ENCODE data around the gene ATXN2.

DNA sequence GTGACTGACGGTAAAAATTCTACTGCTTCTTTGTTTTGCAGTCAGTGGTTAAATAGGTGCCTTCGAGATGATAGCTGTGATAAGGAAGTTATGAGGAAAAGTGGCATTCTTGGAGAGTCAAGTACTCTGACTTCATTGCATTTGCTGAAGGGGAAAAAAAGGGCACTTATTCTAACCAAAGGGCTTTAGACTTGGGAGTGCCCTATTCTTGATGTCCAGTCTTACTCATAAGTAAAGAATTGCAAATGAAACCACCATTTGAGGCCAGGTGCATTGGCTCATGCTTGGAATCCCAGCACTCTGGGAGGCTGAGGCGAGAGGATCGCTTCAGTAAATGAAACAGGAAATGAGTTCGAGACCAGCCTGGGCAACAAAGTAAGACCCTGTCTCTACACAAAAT lies 46.3 kb upstream of the ATXN2 start:
- TF ChIP-seq, protein P1, sequence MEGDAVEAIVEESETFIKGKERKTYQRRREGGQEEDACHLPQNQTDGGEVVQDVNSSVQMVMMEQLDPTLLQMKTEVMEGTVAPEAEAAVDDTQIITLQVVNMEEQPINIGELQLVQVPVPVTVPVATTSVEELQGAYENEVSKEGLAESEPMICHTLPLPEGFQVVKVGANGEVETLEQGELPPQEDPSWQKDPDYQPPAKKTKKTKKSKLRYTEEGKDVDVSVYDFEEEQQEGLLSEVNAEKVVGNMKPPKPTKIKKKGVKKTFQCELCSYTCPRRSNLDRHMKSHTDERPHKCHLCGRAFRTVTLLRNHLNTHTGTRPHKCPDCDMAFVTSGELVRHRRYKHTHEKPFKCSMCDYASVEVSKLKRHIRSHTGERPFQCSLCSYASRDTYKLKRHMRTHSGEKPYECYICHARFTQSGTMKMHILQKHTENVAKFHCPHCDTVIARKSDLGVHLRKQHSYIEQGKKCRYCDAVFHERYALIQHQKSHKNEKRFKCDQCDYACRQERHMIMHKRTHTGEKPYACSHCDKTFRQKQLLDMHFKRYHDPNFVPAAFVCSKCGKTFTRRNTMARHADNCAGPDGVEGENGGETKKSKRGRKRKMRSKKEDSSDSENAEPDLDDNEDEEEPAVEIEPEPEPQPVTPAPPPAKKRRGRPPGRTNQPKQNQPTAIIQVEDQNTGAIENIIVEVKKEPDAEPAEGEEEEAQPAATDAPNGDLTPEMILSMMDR (IDR thresholded peaks at IDR 0.05), result no peak
- TF ChIP-seq POLR2A (IDR thresholded peaks at IDR 0.05), result no peak

Data from thyroid gland (tissue), 4 donors.